Cardiac muscle cell (in vitro differentiated cells and primary cell): ENCODE measurements around the gene RYR3. TPM values are rescaled to one million over a fixed set of nuclear protein-coding genes. Genes with fewer than 3 reads are reported as not detected.

Experiments used
- DNase-seq, 2 donors: peaks; one replicate each; pipeline versions ENCODE4 v3.0.0 to v3.0.0-alpha.2; 2010 to 2017; ENCODE audit warnings: low read depth in 1 of 2, low spot score in 1 of 2
- H3K27ac ChIP-seq: fragments of 200-600 bp; sonication (generic); 2 replicates; pipeline ENCODE4 v1.5.1; 2016
- H3K27me3 ChIP-seq: fragments of 200-600 bp; sonication (generic); 2 replicates; pipeline ENCODE4 v1.6.0; 2016; ENCODE audit warnings: control low read depth
- H3K36me3 ChIP-seq: fragments of 200-600 bp; sonication (generic); 2 replicates; pipeline ENCODE4 v1.5.1; 2016; ENCODE audit warnings: control low read depth
- H3K4me1 ChIP-seq: fragments of 200-600 bp; sonication (generic); 2 replicates; pipeline ENCODE4 v1.8.1; 2017; ENCODE audit warnings: low read depth, mild to moderate bottlenecking, mixed run types
- H3K4me3 ChIP-seq: fragments of 200-600 bp; sonication (generic); 2 replicates; pipeline ENCODE4 v1.5.1; 2016; ENCODE audit warnings: mild to moderate bottlenecking
- H3K9me3 ChIP-seq: fragments of 200-600 bp; sonication (generic); 2 replicates; pipeline ENCODE4 v1.5.1; 2017; ENCODE audit warnings: low read depth, mild to moderate bottlenecking, control low read depth
- CTCF ChIP-seq: IDR thresholded peaks from 2 replicates; pipeline ENCODE4 v1.5.1; 2012; ENCODE audit warnings: low read depth, mild to moderate bottlenecking, low read length
- polyA plus RNA-seq: library from polyadenylated mRNA; unstranded; fragments of >200 nt; fragmentation: Nextera tagmentation; extraction: Ambion mirVana; gene quantifications from 2 replicates; pipeline ENCODE4 v1.2.1, GENCODE V29; 2016
- total RNA-seq: library from RNA; depleted of rRNA; stranded (reverse); fragments of >200 nt; gene quantifications from 2 replicates; pipeline ENCODE4 v1.2.3, GENCODE V29; 2016

RYR3 gene
- total and polyA plus RNA-seq, 2 experiments from 2014 or later: 0.39 to 0.54 TPM

GRCh38 chr15:33735637-33736247, 425.0 kb downstream of the RYR3 start:
- peak; percentile 66 for TF ChIP-seq CTCF
- no peaks in the 10 kb centered on the region for H3K9me3 ChIP-seq
- H3K4me3 ChIP-seq: no peak overlapping the region
- H3K4me1 ChIP-seq: no peaks in the 10 kb centered on the region
- H3K27ac ChIP-seq: no peak overlapping the region
- peak; percentile 62 to 69 for DNase-seq
- H3K36me3 ChIP-seq: no peaks in the 10 kb centered on the region
- H3K27me3 ChIP-seq: peaks cover 3% of the 10 kb centered on the region

GRCh38 chr15:33737687-33738601, 427.2 kb downstream of the RYR3 start:
- DNase-seq: peak; percentile 39 to 62
- no peaks in the 10 kb centered on the region for H3K36me3 ChIP-seq
- no peak overlapping the region for H3K4me3 ChIP-seq

GRCh38 chr15:33738941-33739664, 428.3 kb downstream of the RYR3 start:
- Histone ChIP-seq H3K27me3 (peaks cover 3% of the 10 kb centered on the region), H3K4me1 (no peaks in the 10 kb centered on the region), H3K36me3 (no peaks in the 10 kb centered on the region), H3K4me3 (no peak overlapping the region), H3K27ac (no peak overlapping the region), H3K9me3 (no peaks in the 10 kb centered on the region)
- no peak for DNase-seq
- no peak for TF ChIP-seq CTCF

More at GRCh38 chr15:33737687-33738601, 427.2 kb downstream of the RYR3 start:
- H3K4me1 ChIP-seq: no peaks in the 10 kb centered on the region
- TF ChIP-seq CTCF: peak; percentile 91
- H3K9me3 ChIP-seq: no peaks in the 10 kb centered on the region
- peaks cover 3% of the 10 kb centered on the region for H3K27me3 ChIP-seq
- no peak overlapping the region for H3K27ac ChIP-seq

- Histone ChIP-seq H3K27me3 (peaks cover 3% of the 10 kb centered on the region), H3K27ac (no peak overlapping the region), H3K4me3 (no peak overlapping the region), H3K9me3 (no peaks in the 10 kb centered on the region), H3K36me3 (no peaks in the 10 kb centered on the region), H3K4me1 (no peaks in the 10 kb centered on the region)
- TF ChIP-seq CTCF: no peak
- DNase-seq: no peak
These were observed 431.5 kb downstream of the RYR3 start for GRCh38 chr15:33742306-33742705.

GRCh38 chr15:33742800-33743199, 432.0 kb downstream of the RYR3 start:
- TF ChIP-seq CTCF: no peak
- no peaks in the 10 kb centered on the region for H3K36me3 ChIP-seq
- no peak overlapping the region for H3K4me3 ChIP-seq
- peak in 1 of 2 donors; percentile 44 for DNase-seq
- no peaks in the 10 kb centered on the region for H3K9me3 ChIP-seq
- H3K27me3 ChIP-seq: peaks cover 3% of the 10 kb centered on the region
- no peaks in the 10 kb centered on the region for H3K4me1 ChIP-seq
- H3K27ac ChIP-seq: no peak overlapping the region
